NCI-H2171 treated with DMSO at 0.1 percent for 48 hours (cell line): Measurements from ENCODE around the gene APP.

ENCODE experiments used
- DNase-seq: peaks from one replicate; lab custom pipeline; 2025; lab: John Stamatoyannopoulos, UW

Gene APP

DNA sequence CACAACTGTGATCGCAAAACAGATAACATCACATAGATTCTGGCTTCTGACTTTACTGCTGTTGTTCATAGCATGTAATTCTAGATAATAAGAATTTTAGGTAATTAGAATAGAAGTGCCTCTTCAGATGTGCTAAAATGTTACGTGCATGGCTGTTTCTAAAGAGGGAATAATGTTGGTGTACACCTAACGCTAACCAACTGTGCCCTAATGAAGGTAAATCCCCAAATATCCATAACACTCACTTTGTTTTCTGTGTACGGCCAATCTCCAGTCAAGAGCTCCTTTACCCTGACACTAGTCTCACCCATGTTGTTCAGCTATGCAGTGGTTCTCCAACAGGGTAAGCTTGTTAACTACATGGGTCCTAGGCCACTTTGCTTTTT, 44.4 kb downstream of the APP start:
- no peak for DNase-seq

DNA sequence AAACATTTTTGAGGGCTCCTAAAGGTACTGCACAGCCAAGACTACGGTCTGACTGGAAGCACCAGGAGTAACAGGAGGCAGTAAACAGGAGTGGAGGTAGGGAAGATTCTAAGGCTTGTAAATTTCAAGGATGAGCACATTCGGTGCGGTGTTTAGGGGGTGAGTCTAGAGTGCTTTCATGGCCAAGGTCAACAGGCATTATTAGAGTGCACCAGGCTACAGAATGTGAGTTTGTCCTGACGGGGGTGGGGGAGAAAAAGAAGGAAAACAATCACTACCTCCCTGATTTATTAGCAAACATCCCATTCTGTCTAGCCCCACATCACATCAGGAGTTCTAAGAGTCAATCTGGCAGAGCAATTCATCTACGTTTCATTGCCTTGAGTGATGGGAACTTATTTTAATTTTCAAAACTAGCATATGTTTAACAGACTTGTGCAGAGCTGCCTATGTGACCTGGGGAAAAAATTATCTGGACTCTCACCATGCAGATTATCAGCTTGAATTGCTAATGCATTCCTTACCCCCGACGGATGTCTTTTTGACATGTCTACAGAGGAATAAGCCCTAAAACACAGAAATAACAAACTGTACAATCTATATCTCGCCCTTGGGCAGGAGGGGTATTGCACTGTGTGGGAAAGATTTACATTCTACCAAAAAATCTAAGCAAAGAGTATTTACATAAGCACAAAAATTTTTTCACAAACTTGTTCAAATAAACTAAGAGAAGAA, 45.0 kb downstream of the APP start:
- peak; percentile 48 for DNase-seq

DNA sequence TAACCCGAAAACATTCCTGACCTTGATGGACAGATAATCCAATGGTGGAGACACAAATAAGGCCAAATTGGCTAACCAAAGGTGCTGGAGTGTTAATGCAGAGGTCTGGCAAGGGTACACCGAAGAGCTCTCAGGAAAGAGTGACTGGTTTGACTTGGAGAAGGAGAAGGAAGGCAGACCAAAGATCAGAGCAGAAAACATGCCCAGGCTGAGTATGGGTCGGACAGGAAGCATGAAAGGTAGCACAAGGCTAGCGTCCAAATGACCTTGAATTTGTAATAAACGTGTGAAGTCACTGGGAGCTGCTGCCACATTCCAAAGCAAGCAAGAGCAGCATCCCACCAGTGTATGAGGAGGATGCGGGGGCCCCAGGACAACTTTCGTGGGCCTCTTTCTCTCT, 45.7 kb downstream of the APP start:
- peak; percentile 74 for DNase-seq

DNA sequence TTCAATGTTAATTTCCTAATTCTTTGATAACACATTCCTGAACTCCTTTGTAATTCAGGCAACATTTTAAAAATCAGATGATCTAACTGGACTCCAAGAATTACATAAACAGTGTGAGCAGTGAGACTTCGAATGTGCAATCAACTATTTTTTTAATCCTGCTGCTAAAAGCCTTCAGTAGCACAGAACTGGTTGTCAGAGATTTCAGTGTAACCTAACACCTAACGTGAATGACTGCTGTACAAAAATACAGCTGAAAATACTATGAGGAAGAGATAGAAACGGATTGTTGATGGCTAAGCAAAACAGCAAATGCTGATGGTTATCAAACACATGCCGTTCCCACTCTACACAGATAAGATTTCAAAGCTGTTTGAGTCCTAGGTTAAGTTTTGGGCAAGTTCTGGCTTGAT, 46.1 kb downstream of the APP start:
- DNase-seq = peak; percentile 91

DNA sequence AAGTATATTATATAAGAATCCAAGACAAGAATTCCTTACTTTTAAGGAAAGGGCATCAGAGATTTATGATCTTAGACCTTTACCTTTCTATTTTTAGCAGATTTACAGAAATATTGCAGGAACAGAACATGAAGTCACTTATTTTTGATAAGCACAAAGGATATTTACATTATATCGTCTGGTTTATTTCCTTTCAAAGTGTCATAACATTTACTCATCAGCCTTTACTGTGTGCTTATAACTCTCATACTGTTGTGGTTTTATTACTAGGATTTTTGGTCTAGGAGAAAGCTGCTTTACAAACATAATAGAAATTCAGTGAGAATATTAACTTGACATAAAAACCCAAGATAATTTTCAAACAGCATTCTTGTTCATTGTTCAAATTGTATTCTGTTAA, 47.6 kb downstream of the APP start:
- DNase-seq = no peak

DNA sequence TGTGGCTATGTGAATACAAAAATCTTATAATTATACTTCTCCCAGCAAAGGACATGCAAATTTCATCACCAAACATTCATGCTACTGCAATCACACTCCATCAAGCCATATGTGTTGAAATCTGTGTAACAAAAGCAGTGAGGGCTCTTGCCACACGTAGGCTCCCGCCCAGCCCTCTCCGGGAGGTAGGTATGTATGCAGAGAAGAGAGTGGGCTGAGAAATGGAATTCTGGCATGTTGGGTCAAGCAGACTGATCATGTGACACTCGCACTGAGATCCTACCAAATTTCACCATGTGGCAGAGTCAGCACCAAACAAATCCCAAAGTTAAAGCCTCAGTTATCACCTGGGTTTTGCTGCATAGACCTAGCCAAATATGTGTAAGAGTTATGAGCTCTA, 49.7 kb downstream of the APP start:
- peak; percentile 78 for DNase-seq

DNA sequence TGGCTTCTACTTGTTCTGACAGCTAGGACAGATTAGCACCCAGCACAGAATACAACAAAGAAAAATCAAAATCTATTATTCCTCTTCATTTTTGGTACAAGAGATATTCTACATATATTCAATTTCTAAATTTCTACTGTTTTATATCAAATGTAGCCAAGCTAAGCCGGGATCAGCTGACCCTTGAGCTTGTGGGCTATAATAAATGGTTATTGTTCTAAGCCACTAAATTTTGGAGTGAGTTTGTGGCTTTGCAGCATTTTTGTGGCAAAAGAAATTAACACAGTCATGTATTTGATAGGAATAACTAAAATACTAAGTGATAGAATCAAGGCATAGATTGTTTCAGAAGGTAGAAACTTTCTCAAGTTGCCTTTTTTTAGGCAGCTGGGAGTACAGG, 50.7 kb downstream of the APP start:
- DNase-seq = no peak

DNA sequence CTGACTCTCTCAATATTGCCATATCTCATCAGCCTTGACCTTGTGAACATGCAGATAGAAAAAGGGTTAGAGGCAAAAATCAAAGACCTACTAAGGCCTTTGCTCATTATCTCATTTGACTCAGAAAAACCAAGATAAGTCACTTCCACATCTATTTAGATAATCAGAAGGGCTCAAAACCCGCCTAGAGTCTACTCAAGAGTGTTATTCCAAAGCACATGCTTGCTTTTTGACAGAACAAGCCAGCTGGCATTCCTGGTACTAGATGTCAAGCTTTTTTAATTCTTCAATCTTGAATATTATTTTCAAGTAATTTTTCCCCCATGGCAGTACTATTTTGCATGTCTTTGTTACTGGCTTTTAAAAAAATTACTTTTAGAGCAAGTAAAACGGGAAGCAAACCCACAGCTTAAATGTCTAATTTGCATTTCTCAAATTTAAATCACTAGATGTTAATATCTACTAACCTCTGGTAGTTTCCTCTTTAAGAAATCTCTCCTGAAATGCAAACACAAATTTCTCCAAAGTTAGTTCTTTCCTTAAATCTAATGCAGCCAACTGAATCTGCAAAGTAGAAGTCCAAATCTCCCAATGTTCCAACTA, 51.5 kb downstream of the APP start:
- no peak for DNase-seq

DNA sequence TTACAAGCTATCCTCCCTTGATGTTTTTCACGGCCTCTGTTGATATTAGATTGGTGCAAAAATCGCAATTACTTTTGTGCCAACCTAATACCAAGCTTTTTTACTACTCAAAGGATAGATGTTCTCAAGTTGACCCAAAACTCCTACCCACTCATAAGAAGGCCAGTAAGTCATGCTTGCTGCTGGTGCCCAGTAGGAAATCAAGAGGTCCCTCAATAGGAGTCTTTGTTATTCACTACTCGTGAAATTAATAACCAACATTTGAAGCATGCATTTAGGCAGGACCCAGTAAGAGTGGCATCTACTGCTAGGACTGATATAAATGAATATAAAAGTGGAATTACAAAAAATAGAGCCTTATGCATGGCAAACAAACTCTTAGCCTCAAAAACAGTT, 52.6 kb downstream of the APP start:
- no peak for DNase-seq

DNA sequence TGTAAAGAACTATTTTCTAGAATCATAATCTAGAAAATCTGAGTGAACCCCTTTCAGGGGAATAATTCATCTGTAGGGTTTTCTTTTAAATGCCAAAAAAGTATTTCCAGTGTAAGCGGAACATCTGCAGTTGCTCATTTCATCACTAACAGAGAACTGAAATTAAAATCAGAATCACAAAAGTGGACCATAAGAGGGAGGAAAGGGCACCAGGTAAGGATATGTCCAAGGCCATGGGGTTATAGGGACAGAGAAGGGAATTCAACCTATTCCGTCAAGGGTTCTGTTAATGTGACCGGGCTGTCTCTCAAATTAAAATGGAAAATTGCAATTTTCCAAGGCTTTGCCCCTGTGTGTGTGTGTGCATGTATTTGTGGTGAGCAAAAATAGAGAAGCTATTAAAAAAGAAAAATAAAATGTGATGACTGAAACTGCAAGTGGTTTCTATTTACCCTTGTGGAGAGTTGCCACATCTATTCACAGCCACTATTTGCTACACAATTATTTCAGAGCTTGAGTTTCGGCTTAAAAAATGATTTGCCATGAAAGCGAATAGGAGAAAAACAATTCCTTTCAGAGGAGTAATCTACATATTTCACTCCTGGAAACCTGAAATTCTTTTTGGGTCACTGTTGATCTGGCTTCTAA, 53.1 kb downstream of the APP start:
- DNase-seq = no peak

DNA sequence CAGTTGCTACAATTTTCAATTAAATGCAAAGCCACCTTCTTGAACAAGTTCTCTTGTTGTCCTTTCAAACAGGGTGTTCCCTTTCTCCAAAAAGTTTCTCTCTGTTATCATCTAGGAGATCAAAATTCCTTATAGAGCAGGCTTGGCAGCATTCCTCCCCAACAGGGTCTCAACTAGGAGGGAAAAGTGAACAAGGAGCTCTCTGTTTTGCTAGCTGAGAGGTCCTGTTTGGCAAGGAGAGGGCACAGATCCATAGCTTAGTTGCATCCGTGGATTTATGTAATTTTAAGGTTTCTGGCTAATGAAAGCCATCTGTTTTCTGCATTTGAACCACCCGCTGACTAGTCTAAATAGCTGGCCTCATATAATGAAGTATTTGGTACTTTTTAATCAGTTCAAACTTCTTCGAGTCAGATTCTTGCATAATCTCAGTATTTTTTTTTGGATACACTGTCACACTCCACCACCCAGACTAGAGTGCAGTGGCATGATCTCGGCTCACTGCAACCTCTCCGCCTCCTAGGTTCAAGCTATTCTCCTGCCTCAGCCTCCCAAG, 54.0 kb downstream of the APP start:
- peak; percentile 45 for DNase-seq

DNA sequence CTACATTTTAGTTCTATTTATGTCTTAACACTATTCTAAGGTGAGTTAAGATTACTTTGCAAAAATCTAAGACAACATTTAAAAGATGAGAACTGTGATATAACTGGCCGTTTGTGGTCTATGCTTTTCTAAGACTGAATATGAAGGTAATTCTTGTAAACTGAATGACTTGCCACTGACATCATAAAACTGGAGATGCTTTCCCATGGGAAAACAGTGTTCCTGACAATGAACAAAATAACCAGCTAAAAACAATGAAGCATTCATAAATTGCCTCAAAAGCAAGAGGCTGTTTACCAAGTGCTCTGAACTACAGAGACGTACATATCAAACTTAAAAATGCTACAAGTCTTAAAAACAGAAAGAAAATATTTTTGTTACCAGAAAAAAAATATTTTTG, 54.7 kb downstream of the APP start:
- peak; percentile 57 for DNase-seq

DNA sequence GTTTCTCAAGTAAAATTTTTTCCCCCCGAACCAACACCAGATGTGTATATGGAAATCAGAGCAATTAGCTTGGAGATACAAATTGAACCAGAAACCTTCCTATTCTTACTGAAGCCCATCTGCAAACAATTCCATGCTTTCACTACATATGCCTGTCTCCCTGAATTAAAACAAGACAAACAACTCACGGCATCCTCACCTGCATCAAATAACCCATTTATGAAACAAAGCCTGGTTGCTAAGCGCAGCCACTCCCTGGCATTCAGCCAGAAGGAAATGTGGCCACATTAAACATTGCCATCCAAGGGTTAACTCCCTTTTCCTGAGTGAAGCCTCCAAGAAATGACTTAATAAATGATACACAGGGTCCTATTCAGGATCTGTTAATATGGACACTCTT, 55.3 kb downstream of the APP start:
- peak; percentile 90 for DNase-seq

DNA sequence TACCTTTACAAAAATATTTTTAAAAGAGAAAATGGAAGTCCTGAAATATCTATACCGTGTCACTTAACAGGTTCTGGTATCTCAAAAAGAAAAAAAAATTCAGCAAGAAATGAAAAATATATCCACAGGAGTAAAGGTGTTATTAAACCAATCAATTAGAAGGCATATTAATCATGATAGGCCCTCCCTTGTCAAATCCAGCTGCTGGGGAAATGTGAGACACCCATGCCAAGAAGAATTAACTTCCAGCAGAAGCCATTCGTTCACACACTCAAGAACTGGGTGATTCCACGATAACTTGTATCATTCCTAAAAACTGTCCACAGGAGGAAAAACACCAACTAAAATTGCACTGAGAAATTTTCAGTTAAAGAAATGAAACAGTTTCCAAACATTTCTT, 57.6 kb downstream of the APP start:
- peak; percentile 27 for DNase-seq

DNA sequence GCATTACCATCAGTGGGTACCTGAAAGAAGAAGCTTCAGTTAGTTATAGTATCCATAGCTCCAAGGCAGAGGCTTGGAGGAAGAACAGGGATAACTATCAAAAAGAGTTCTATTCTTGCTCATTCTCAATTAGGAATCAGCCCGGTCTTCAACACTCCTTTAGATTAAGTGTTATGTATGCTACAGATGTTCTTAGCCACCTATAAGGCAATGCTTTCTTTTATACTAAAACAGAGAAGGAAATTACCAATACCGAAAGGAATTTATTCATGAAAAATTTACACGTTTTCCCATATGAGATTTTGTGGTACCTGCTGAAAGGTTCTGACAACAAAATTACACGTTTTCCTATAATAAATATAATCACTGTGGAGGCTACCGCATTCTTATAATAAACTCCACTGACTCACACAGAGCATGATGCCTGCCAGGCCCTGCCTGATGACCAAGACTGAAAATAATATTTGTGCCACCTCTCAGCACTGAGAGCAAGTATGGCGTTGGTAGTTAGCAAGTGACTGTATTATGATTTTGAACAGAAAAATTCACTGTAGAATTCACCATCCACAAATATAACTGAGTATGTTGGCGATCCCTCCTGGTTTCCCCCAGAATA, 58.3 kb downstream of the APP start:
- DNase-seq = no peak

DNA sequence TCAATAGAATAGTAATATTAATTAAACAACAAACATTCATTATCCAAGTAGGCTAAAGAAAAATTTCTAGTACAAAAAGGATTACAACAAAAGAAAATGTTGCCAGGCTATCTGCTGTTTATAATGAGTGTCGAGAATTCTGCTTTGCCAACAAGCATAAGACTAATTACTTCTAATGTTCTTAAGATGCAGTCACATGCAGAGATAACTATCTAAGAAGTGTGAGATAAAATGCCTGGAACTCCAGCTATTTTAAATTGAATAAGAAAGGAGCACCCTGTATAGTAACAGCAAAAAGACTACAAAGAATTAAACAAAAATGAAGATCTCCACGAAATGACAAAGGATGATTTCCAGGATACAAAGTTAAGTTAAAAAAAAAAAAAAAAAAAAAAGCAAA, 59.9 kb downstream of the APP start:
- DNase-seq = no peak

DNA sequence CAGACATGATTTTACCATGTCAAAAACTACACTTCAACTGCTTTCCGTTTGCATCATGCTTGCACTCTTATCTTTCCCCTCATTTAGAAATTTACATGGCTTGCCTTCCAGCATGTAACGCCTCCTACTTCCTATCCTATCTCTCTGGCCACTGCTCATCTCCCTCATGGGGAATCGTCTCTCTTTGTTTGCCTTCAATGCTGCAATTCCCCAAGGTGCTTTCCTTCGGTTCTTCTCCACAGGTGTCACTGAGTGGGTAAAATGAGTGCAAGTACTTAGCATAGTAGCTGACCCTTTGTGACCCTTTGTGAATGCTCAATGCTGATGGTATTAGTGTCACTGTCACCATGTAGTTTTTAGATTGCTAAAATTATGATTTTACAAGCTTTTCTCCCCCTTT, 63.1 kb downstream of the APP start:
- peak; percentile 16 for DNase-seq

DNA sequence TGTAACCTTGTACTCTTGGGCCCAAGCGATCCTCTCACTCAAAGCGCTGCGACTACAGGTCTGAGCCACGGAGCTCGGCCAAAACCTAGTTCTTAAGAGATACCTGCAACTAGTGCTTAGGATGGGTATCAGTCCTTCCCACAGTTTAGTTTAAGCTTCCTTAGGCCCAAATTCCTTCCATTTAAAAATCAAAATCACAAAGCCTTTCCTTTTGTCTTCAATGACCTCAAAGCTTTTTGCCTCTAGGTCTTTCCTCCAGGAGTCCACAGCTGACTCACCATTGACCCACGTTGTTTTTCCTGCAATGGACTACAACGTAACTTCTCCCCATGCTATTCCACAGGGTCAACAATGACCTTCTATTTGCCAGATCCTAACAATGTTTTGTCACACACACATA, 64.0 kb downstream of the APP start:
- no peak for DNase-seq

DNA sequence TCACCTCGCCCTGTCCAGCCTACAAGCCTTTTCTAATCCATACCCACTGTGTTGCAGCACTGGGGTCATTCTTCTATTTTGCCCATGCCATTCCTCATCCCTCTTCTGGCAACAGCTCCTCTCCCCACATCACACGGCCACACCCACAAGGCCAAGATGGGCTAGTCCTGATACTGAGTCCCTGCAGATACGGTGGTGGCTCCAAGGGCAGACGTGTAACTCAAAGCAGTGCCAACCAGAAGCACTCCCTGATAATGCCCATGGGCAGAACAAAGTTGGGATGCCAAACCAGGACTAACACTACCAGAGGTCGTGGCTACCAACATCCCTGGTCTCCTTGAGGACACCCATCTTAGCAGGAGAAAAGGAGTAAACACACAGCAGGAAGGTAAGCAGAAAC, 64.8 kb downstream of the APP start:
- no peak for DNase-seq

DNA sequence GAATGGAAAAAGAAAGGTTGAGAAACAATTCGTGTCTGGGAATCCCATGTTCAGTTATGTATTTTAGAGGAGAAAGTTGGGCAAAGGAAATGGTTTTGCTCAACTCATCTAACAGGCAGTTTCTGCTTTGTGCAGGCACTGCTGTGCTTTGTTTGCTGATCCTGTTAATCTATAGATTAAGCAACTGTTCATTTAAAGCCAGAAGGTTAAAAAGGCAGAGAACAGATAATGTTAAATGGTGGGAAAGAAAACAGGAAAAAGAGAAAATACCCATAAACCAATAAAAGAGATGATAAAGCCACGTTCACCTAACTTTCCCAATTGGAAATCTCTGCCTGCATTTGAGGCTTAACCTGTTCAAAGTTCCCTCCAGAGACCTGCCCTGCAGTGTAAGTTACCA, 70.0 kb downstream of the APP start:
- no peak for DNase-seq

DNA sequence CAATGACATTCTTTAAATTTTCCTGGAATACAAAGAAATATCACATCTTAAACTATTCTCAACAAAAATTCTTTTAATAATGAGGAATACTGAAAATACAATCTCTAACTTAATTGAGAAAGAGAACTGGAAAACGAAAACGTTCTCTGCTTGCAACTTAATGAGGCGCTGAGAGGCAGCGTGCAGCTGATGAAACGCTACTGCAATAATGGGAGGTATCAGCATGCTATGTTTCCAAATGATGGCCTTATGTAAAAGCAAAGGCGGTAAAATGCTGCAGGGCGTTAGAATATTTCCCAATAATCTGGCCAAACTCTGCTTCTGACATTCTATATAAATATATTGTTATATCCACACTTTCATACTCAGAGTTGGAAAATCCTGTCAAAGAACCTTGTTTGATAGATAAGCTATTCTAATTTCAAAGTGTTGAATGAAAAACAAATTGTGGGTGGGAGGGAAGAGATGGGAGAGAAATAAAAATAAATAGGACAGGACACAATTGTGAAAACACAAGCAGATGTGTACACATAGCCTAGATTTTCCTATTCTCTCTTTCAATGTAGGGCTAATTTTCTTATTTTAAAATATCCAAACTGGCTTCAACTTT, 70.9 kb downstream of the APP start:
- DNase-seq = no peak

DNA sequence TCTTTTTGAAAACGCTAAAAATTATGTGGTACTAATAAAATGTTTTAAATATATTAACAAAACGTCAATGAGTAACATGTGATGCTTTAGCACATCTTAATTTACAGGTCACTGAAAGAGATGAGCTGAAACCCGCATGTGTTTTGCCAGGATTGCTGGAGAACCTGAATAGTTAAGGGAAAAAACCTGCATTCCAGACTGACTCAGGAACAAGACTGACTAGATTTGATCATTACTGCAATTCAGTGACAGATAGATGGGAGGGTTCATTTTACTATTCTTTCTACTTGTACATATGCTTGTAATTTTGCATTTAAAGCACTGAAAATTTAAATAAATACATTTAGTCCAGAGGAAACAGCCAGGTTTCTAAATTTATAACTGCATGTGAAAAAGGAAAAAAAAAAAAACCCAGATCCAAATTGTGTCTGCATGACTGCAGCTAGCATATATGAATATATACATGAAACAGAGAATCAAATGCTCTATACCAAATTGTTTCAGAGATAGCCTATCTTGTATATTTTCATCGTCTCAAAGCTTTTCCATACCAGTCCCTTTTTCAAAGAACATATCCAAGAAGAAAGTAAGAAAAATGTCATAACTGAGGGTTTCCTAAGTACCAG, 71.7 kb downstream of the APP start:
- no peak for DNase-seq
